ENCODE data around the gene RXRA. TPM values are rescaled to one million over a fixed set of nuclear protein-coding genes. Genes with fewer than 3 reads are reported as not detected.
A peak's percentile ranks its signal among the peaks of the same experiment; 100 is the strongest.

Gene RXRA
- total RNA-seq, 1 experiment from 2014 or later: 39.1 TPM

- no peaks in the 10 kb centered on the region for H3K36me3 ChIP-seq
- peaks cover 17% of the 10 kb centered on the region; the same call in 1 of the 2 replicates for H3K4me1 ChIP-seq
- no peaks in the 10 kb centered on the region for H3K27me3 ChIP-seq
- DNase-seq: no peak
- H3K27ac ChIP-seq: no peak overlapping the region
- H3K4me3 ChIP-seq: no peak overlapping the region
- H3K9me3 ChIP-seq (replicated peaks): no peaks in the 10 kb centered on the region
These were observed 56.9 kb downstream of the RXRA start for GRCh38 chr9:134383148-134383547.

- Histone ChIP-seq H3K9me3 (replicated peaks) (no peaks in the 10 kb centered on the region), H3K27ac (no peak overlapping the region), H3K27me3 (no peaks in the 10 kb centered on the region), H3K4me1 (peaks cover 3% of the 10 kb centered on the region; the same call in 1 of the 2 replicates), H3K36me3 (no peaks in the 10 kb centered on the region), H3K4me3 (no peak overlapping the region)
- no peak for DNase-seq
These were observed 58.7 kb downstream of the RXRA start for GRCh38 chr9:134384811-134385479.

- Histone ChIP-seq H3K36me3 (no peaks in the 10 kb centered on the region), H3K9me3 (replicated peaks) (no peaks in the 10 kb centered on the region), H3K27me3 (no peaks in the 10 kb centered on the region), H3K4me1 (0 out of 2 replicates have a peak, but pooled peaks cover 3% of the 10 kb centered on the region), H3K4me3 (no peak overlapping the region), H3K27ac (no peak overlapping the region)
- no peak for DNase-seq
These were observed 59.7 kb downstream of the RXRA start for GRCh38 chr9:134385915-134386314.

- H3K9me3 ChIP-seq (replicated peaks): no peaks in the 10 kb centered on the region
- no peak overlapping the region for H3K4me3 ChIP-seq
- no peak for DNase-seq
- no peaks in the 10 kb centered on the region for H3K36me3 ChIP-seq
- 0 out of 2 replicates have a peak, but pooled peaks cover 3% of the 10 kb centered on the region for H3K4me1 ChIP-seq
- no peak overlapping the region for H3K27ac ChIP-seq
- no peaks in the 10 kb centered on the region for H3K27me3 ChIP-seq
These were observed 60.9 kb downstream of the RXRA start for GRCh38 chr9:134386951-134387831.

GRCh38 chr9:134388289-134388808 lies 62.1 kb downstream of the RXRA start:
- H3K27me3 ChIP-seq: no peaks in the 10 kb centered on the region
- H3K4me3 ChIP-seq: no peak overlapping the region
- H3K36me3 ChIP-seq: no peaks in the 10 kb centered on the region
- H3K27ac ChIP-seq: no peak overlapping the region
- H3K4me1 ChIP-seq: 0 out of 2 replicates have a peak, but pooled peaks cover 3% of the 10 kb centered on the region
- no peak for DNase-seq
- no peaks in the 10 kb centered on the region for H3K9me3 ChIP-seq (replicated peaks)

GRCh38 chr9:134388976-134389375 lies 62.7 kb downstream of the RXRA start:
- H3K4me1 ChIP-seq: 0 out of 2 replicates have a peak, but pooled peaks cover 3% of the 10 kb centered on the region
- H3K36me3 ChIP-seq: no peaks in the 10 kb centered on the region
- no peaks in the 10 kb centered on the region for H3K9me3 ChIP-seq (replicated peaks)
- DNase-seq: no peak
- H3K27ac ChIP-seq: no peak overlapping the region
- H3K4me3 ChIP-seq: no peak overlapping the region
- H3K27me3 ChIP-seq: no peaks in the 10 kb centered on the region

GRCh38 chr9:134389642-134390041 lies 63.4 kb downstream of the RXRA start:
- DNase-seq: peak in 1 of 2 experiments; percentile 37
- H3K36me3 ChIP-seq: no peaks in the 10 kb centered on the region
- no peak overlapping the region for H3K4me3 ChIP-seq
- 0 out of 2 replicates have a peak, but pooled peaks cover 3% of the 10 kb centered on the region for H3K4me1 ChIP-seq
- H3K27me3 ChIP-seq: no peaks in the 10 kb centered on the region
- no peaks in the 10 kb centered on the region for H3K9me3 ChIP-seq (replicated peaks)
- no peak overlapping the region for H3K27ac ChIP-seq

GRCh38 chr9:134390537-134390936 lies 64.3 kb downstream of the RXRA start:
- Histone ChIP-seq H3K27ac (no peak overlapping the region), H3K9me3 (replicated peaks) (no peaks in the 10 kb centered on the region)

GRCh38 chr9:134390947-134391318 lies 64.7 kb downstream of the RXRA start:
- Histone ChIP-seq H3K27ac (no peak overlapping the region), H3K4me1 (0 out of 2 replicates have a peak, but pooled peaks cover 3% of the 10 kb centered on the region), H3K27me3 (no peaks in the 10 kb centered on the region), H3K36me3 (no peaks in the 10 kb centered on the region), H3K4me3 (no peak overlapping the region), H3K9me3 (replicated peaks) (no peaks in the 10 kb centered on the region)
- no peak for DNase-seq

More at GRCh38 chr9:134390537-134390936, 64.3 kb downstream of the RXRA start:
- Histone ChIP-seq H3K4me3 (no peak overlapping the region), H3K27me3 (no peaks in the 10 kb centered on the region), H3K36me3 (no peaks in the 10 kb centered on the region), H3K4me1 (0 out of 2 replicates have a peak, but pooled peaks cover 3% of the 10 kb centered on the region)
- DNase-seq: no peak

- H3K27ac ChIP-seq: no peak overlapping the region
- 0 out of 2 replicates have a peak, but pooled peaks cover 3% of the 10 kb centered on the region for H3K4me1 ChIP-seq
These were observed 65.3 kb downstream of the RXRA start for GRCh38 chr9:134391319-134392231.

GRCh38 chr9:134392900-134393299 lies 66.6 kb downstream of the RXRA start:
- DNase-seq: no peak
- H3K9me3 ChIP-seq (replicated peaks): no peaks in the 10 kb centered on the region
- no peak overlapping the region for H3K4me3 ChIP-seq
- 0 out of 2 replicates have a peak, but pooled peaks cover 3% of the 10 kb centered on the region for H3K4me1 ChIP-seq
- no peak overlapping the region for H3K27ac ChIP-seq
- no peaks in the 10 kb centered on the region for H3K36me3 ChIP-seq
- H3K27me3 ChIP-seq: no peaks in the 10 kb centered on the region

More at GRCh38 chr9:134391319-134392231, 65.3 kb downstream of the RXRA start:
- Histone ChIP-seq H3K36me3 (no peaks in the 10 kb centered on the region), H3K9me3 (replicated peaks) (no peaks in the 10 kb centered on the region), H3K4me3 (no peak overlapping the region), H3K27me3 (no peaks in the 10 kb centered on the region)
- no peak for DNase-seq

GRCh38 chr9:134393582-134394280 lies 67.5 kb downstream of the RXRA start:
- Histone ChIP-seq H3K4me1 (0 out of 2 replicates have a peak, but pooled peaks cover 3% of the 10 kb centered on the region), H3K27ac (no peak overlapping the region), H3K9me3 (replicated peaks) (no peaks in the 10 kb centered on the region), H3K36me3 (no peaks in the 10 kb centered on the region), H3K27me3 (no peaks in the 10 kb centered on the region), H3K4me3 (no peak overlapping the region)
- DNase-seq: no peak

- Histone ChIP-seq H3K27ac (no peak overlapping the region), H3K36me3 (0 out of 2 replicates have a peak, but pooled peaks cover 5% of the 10 kb centered on the region), H3K9me3 (replicated peaks) (0 out of 2 replicates have a peak, but pooled peaks cover 2% of the 10 kb centered on the region), H3K27me3 (no peaks in the 10 kb centered on the region), H3K4me3 (no peak overlapping the region), H3K4me1 (no peaks in the 10 kb centered on the region)
- no peak for DNase-seq
These were observed 68.8 kb downstream of the RXRA start for GRCh38 chr9:134395002-134395517.
